HepG2 (cell line): Measurements from ENCODE around the gene CAMTA1. TPM values are rescaled to one million over a fixed set of nuclear protein-coding genes. Genes with fewer than 3 reads are reported as not detected.

Experiments
- ATAC-seq: fragments of 200-7000 bp; cut with Tn5 transposase; 3 replicates; pipeline ENCODE4 v1.9.1; 2020; ENCODE audit warnings: mild to moderate bottlenecking, moderate library complexity
- BruUV-seq: library from RNA; stranded (reverse); fragments of 400-500 nt; replicated peaks from 2 replicates; lab custom pipeline; 2021; lab: Mats Ljungman, UMichigan
- CTCF ChIA-PET: fragments of 300-600 bp; formaldehyde crosslinking; extraction: SDS; loops from one replicate; lab custom pipeline; 2021; ENCODE audit warnings: low total read pairs, inconsistent platforms, low intra/inter-chr PET ratio; lab: Yijun Ruan, JAX
- POLR2A ChIA-PET: fragments of 350-600 bp; sonication (Branson Sonifier 250); formaldehyde crosslinking; loops from one replicate; lab custom pipeline; 2020; ENCODE audit warnings: antibody characterized with exemption, inconsistent platforms; lab: Yijun Ruan, JAX
- DNase-seq: peaks from one replicate; pipeline ENCODE4 v3.0.0-alpha.2; 2015; ENCODE audit warnings: low spot score
- FAIRE-seq: peaks from 3 replicates; lab custom pipeline; 2011; peaks lifted over from hg19 to GRCh38; lab: Jason Lieb, UNC
- H2AFZ ChIP-seq: one replicate; pipeline ENCODE4 v1.6.1; 2011; ENCODE audit warnings: low read length, inconsistent platforms
- H3K27ac ChIP-seq: fragments of 300-600 bp; 3 replicates; pipeline ENCODE4 v1.8.0; 2011; ENCODE audit warnings: mixed run types, mild to moderate bottlenecking, mixed read lengths, low read length, inconsistent platforms; ENCODE audit not compliant: insufficient read depth; ENCODE audit errors: extremely low read length
- H3K27me3 ChIP-seq, 2 experiments: fragments of 200-600 bp in 1 of 2; 2 replicates in 1 of 2; 3 replicates in 1 of 2; pipeline versions ENCODE4 v1.6.0 to v1.8.0; 2011; ENCODE audit warnings: low read length in 2 of 2, mild to moderate bottlenecking in 2 of 2, moderate library complexity in 2 of 2, inconsistent platforms in 1 of 2; ENCODE audit not compliant: insufficient read depth in 2 of 2, control insufficient read depth in 1 of 2
- H3K36me3 ChIP-seq, 2 experiments: fragments of 200-600 bp in 1 of 2; replicated peaks in 1 of 2; 2 replicates in 1 of 2; 3 replicates in 1 of 2; pipeline versions ENCODE4 v1.5.1 to v1.8.0; 2011; ENCODE audit warnings: low read length in 2 of 2, inconsistent platforms in 1 of 2; ENCODE audit not compliant: insufficient read depth in 2 of 2, control insufficient read depth in 1 of 2
- H3K4me1 ChIP-seq: 2 replicates; pipeline ENCODE4 v1.5.1; 2012; ENCODE audit warnings: low read length, inconsistent platforms; ENCODE audit not compliant: insufficient read depth
- H3K4me2 ChIP-seq: 2 replicates; pipeline ENCODE4 v1.6.0; 2011; ENCODE audit warnings: low read depth, low read length, inconsistent platforms
- H3K4me3 ChIP-seq, 3 experiments: fragments of 200-600 bp in 1 of 3; sonication (generic), shearing (Covaris generic) in 1 of 3; replicated peaks in 1 of 3; 2 replicates each; pipeline ENCODE4 v1.5.1; 2011 to 2016; ENCODE audit warnings: low read length in 3 of 3, inconsistent platforms in 2 of 3, low read depth in 2 of 3, mild to moderate bottlenecking in 2 of 3, control low read depth in 1 of 3, mixed read lengths in 1 of 3; ENCODE audit not compliant: insufficient read depth in 1 of 3
- H3K79me2 ChIP-seq: one replicate; pipeline ENCODE4 v1.6.1; 2011; ENCODE audit warnings: low read length, inconsistent platforms; ENCODE audit not compliant: insufficient read depth
- H3K9ac ChIP-seq: 2 replicates; pipeline ENCODE4 v1.6.0; 2011; ENCODE audit warnings: mild to moderate bottlenecking, low read depth, low read length, inconsistent platforms; ENCODE audit not compliant: insufficient read depth
- H3K9me3 ChIP-seq: 2 replicates; pipeline ENCODE4 v1.5.1; 2012; ENCODE audit warnings: mild to moderate bottlenecking, low read length
- H4K20me1 ChIP-seq: 2 replicates; pipeline ENCODE4 v1.6.0; 2011; ENCODE audit warnings: inconsistent platforms, mild to moderate bottlenecking, low read length, moderate library complexity; ENCODE audit not compliant: insufficient read depth
- FOXA1 ChIP-seq, 2 experiments: fragments of 450-650 bp in 1 of 2; sonication (generic) in 1 of 2; formaldehyde crosslinking in 1 of 2; IDR thresholded peaks; 2 replicates each; pipeline versions ENCODE4 v1.4.0 to v1.6.1; 2016 to 2020; ENCODE audit warnings: missing genetic modification reagents in 1 of 2
- GABPB1 ChIP-seq: IDR thresholded peaks from 2 replicates; pipeline ENCODE4 v1.6.1; 2016; ENCODE audit warnings: mild to moderate bottlenecking, missing genetic modification reagents, moderate library complexity, missing compliant biosample characterization
- HDAC2 ChIP-seq: sonication (generic); formaldehyde crosslinking; IDR thresholded peaks from 2 replicates; pipeline ENCODE4 v1.4.0; 2020; ENCODE audit warnings: missing genetic modification reagents
- HNRNPK ChIP-seq: fragments of 200-400 bp; formaldehyde crosslinking; IDR thresholded peaks from 2 replicates; pipeline ENCODE4 v1.6.1; 2018; ENCODE audit warnings: low read length, low read depth, moderate library complexity, mild to moderate bottlenecking; ENCODE audit not compliant: poor library complexity, severe bottlenecking
- LCORL ChIP-seq, 2 experiments: fragments of 450-650 bp in 1 of 2; sonication (generic) in 1 of 2; formaldehyde crosslinking in 1 of 2; IDR thresholded peaks; 2 replicates each; pipeline versions ENCODE4 v1.5.0 to v1.6.1; 2017 to 2020; ENCODE audit warnings: antibody characterized with exemption in 1 of 2, missing genetic modification reagents in 1 of 2
- MBNL3 ChIP-seq: fragments of 250-450 bp; sonication (Bioruptor Pico); conservative IDR thresholded peaks from 2 replicates; pipeline ENCODE4 v1.8.0; 2022; ENCODE audit warnings: mild to moderate bottlenecking, inconsistent platforms
- MIER3 ChIP-seq: IDR thresholded peaks from 2 replicates; pipeline ENCODE4 v1.6.1; 2016; ENCODE audit warnings: missing compliant biosample characterization, borderline replicate concordance
- TEAD3 ChIP-seq: optimal IDR thresholded peaks from 2 replicates; pipeline ENCODE3; 2016; ENCODE audit warnings: borderline replicate concordance
- TP53 ChIP-seq: sonication (generic); formaldehyde crosslinking; conservative IDR thresholded peaks from 2 replicates; pipeline ENCODE4 v1.4.0; 2020; ENCODE audit warnings: missing genetic modification reagents
- ZNF20 ChIP-seq: sonication (generic); formaldehyde crosslinking; IDR thresholded peaks from 2 replicates; pipeline ENCODE4 v1.4.0; 2020; ENCODE audit warnings: mild to moderate bottlenecking, moderate library complexity, missing genetic modification reagents
- ZNF441 ChIP-seq: sonication (generic); formaldehyde crosslinking; IDR thresholded peaks from 2 replicates; pipeline ENCODE4 v1.7.0; 2021; ENCODE audit warnings: missing genetic modification reagents, borderline replicate concordance
- WGBS: methylation state at CpG from one replicate; pipeline ENCODE4 v1.1.6; 2017; ENCODE audit warnings: low lambda C conversion rate; 5-methylcytosine and 5-hydroxymethylcytosine counted together
- in situ Hi-C: cut with HindIII; loops from 2 replicates; pipeline ENCODE4 v1.10.0; 2017; ENCODE audit warnings: low pct_unique_long_range_greater_than_20kb; ENCODE audit not compliant: extremely low pct_ligation_motif_present
- intact Hi-C: fragments of 100-400 bp; cut with micrococcal nuclease; formaldehyde crosslinking; loops from one replicate; pipeline ENCODE4 v1.10.0; 2022; ENCODE audit not compliant: unreplicated experiment
- polyA plus RNA-seq, 8 experiments: library from polyadenylated mRNA; depleted of rRNA in 3 of 8; stranded (reverse) in 7 of 8; unstranded in 1 of 8; fragments of >200 nt; fragmentation: Illumina TruSeq in 4 of 8; extraction: Trizol in 4 of 8; gene quantifications; 2 replicates each; pipeline versions ENCODE4 v1.2.1 to v1.2.3, GENCODE V29; 2011 to 2016; ENCODE audit warnings: low read depth in 4 of 8, missing spikeins in 1 of 8, mixed read lengths in 1 of 8; ENCODE audit not compliant: insufficient read depth in 1 of 8
- total RNA-seq, 5 experiments: library from RNA; depleted of rRNA; stranded (reverse); fragments of >200 nt; fragmentation: Illumina TruSeq; extraction: Trizol; gene quantifications; 2 replicates each; pipeline ENCODE4 v1.2.3, GENCODE V29; 2016; ENCODE audit warnings: low read depth in 1 of 5
- TF ChIP-seq, protein P1 (sequence below): sonication (generic); formaldehyde crosslinking; IDR thresholded peaks from 2 replicates; pipeline ENCODE4 v1.4.0; 2020; ENCODE audit warnings: missing genetic modification reagents

CAMTA1 gene
- total and polyA plus RNA-seq, 2 of the 13 experiments (the other 11 are each of a cell fraction or from before 2014, with no cell fraction given), result 25.0 to 36.4 TPM

DNA sequence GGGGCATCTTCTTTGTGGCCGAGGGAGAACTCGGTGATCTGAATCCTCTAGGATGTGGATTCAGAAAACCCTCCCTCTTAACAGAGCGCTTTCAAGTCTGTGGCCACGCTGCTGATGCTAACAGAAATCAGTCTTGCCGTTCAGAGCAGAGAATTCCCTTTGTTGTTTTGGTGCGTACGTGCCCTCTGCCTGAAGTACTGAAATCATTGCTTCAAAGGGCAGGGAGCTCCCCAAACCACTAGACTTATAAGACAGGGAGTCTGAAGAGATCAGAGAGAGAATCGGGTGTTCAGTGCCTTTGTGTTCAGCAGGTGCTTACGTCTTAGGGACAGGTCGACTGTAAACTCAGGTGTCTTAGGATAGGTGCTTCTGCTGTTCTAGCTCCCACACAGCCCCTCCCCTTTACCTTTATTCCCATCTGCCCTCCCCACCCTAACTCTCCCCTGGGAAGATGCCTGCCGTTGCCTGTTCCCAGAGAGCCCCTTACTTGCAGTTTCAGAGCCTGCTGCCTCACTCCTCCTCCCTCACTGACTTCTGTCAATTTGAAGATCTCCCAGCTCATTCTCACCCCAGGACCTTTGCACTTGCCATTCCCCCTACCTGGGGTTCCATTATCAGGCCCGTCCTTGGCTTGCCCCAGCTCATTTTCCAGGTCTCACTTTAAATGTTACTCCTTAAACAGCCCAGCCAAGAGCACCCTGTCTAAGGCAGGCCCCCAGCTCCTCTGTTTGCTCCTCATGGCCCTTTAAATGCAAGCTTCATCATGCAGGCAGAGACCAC is 143.0 kb downstream of the CAMTA1 start:
- intact Hi-C loops, result no loop called here
- Histone ChIP-seq H2AFZ (no peak overlapping the region), H3K27ac (no peak overlapping the region), H3K4me2 (no peak overlapping the region), H3K36me3 (no peaks in the 10 kb centered on the region), H3K4me3 (no peak overlapping the region), H3K9ac (no peak overlapping the region), H3K79me2 (no peaks in the 10 kb centered on the region), H4K20me1 (no peaks in the 10 kb centered on the region), H3K27me3 (peaks cover 1 to 23% of the 10 kb centered on the region in 2 experiments; a peak in 4 of 5 replicates), H3K9me3 (no peaks in the 10 kb centered on the region), H3K4me1 (no peaks in the 10 kb centered on the region)
- in situ Hi-C loops, result no loop called here
- ATAC-seq (no peak), DNase-seq (no peak), FAIRE-seq (no peak)
- TF ChIP-seq LCORL (IDR thresholded peaks at IDR 0.05) (no peak), LCORL (CRISPR knock-in tag; IDR thresholded peaks at IDR 0.05) (no peak), ZNF20 (CRISPR knock-in tag) (no peak), GABPB1 (no peak), TP53 (no peak), FOXA1 (IDR thresholded peaks at IDR 0.05) (no peak), FOXA1 (CRISPR knock-in tag; IDR thresholded peaks at IDR 0.05) (no peak)
- 32% methylated on average over 12 of the region's 12 CpGs for WGBS
- ChIA-PET CTCF (no interaction called here), POLR2A (no interaction called here)
- BruUV-seq, result no TSS peak

DNA sequence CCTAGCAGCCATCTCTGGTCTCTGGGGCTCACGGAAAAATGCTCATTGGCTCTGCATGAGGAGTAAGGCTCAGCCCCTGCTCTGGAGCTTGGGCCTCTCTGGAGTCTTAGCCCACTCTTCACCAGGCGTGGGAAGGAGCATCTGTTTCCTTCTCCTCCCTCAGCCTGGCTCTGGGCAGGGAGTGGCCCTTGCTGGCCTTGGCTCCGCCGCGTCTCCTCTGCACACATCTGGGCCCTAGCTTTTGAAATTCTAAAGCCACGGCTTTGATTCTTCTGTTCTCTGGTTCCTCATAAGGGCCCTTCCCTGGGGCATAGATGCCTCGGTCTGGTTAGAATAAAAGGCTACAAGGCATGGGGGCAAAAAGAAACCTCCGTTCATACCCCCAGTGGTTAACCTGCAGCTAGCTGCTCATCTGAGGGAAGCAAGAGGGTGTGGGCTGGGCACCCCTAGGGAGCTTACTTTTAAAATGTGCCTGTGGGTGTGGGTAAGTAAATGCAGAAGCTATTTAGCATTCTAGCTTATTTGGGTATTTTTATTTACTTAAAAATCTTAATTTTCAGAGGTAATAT is 145.6 kb downstream of the CAMTA1 start:
- H3K4me1 ChIP-seq, result no peaks in the 10 kb centered on the region
- in situ Hi-C loops, result no loop called here
- no peaks in the 10 kb centered on the region for H3K9me3 ChIP-seq
- FAIRE-seq (no peak), DNase-seq (no peak), ATAC-seq (no peak)
- H2AFZ ChIP-seq, result no peak overlapping the region
- TF ChIP-seq ZNF441 (CRISPR knock-in tag) (no peak), TEAD3 (CRISPR knock-in tag) (no peak), HDAC2 (CRISPR knock-in tag) (no peak), MIER3 (CRISPR knock-in tag) (no peak), MBNL3 (CRISPR knock-in tag) (no peak), TP53 (no peak), HNRNPK (no peak)
- TF ChIP-seq, protein P1, sequence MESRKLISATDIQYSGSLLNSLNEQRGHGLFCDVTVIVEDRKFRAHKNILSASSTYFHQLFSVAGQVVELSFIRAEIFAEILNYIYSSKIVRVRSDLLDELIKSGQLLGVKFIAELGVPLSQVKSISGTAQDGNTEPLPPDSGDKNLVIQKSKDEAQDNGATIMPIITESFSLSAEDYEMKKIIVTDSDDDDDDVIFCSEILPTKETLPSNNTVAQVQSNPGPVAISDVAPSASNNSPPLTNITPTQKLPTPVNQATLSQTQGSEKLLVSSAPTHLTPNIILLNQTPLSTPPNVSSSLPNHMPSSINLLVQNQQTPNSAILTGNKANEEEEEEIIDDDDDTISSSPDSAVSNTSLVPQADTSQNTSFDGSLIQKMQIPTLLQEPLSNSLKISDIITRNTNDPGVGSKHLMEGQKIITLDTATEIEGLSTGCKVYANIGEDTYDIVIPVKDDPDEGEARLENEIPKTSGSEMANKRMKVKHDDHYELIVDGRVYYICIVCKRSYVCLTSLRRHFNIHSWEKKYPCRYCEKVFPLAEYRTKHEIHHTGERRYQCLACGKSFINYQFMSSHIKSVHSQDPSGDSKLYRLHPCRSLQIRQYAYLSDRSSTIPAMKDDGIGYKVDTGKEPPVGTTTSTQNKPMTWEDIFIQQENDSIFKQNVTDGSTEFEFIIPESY (CRISPR knock-in tag), result no peak
- peaks cover 5 to 30% of the 10 kb centered on the region in 2 experiments; a peak in 4 of 5 replicates for H3K27me3 ChIP-seq
- BruUV-seq, result no TSS peak
- POLR2A ChIA-PET, result no interaction called here
- 52% methylated on average over 7 of the region's 8 CpGs for WGBS
- no peak overlapping the region for H3K4me3 ChIP-seq
- intact Hi-C loops, result no loop called here
- no peak overlapping the region for H3K27ac ChIP-seq
- H3K79me2 ChIP-seq, result no peaks in the 10 kb centered on the region
- CTCF ChIA-PET, result no interaction called here
- no peaks in the 10 kb centered on the region for H4K20me1 ChIP-seq
- no peak overlapping the region for H3K9ac ChIP-seq
- no peaks in the 10 kb centered on the region for H3K36me3 ChIP-seq
- no peak overlapping the region for H3K4me2 ChIP-seq
